ENCODE data around the gene XPR1. TPM values are rescaled to one million over a fixed set of nuclear protein-coding genes. Genes with fewer than 3 reads are reported as not detected.

Gene XPR1
- total and polyA plus RNA-seq, 2 of the 8 experiments (the other 6 are each of a cell fraction or from before 2014, with no cell fraction given): 28.6 to 43.9 TPM

DNA sequence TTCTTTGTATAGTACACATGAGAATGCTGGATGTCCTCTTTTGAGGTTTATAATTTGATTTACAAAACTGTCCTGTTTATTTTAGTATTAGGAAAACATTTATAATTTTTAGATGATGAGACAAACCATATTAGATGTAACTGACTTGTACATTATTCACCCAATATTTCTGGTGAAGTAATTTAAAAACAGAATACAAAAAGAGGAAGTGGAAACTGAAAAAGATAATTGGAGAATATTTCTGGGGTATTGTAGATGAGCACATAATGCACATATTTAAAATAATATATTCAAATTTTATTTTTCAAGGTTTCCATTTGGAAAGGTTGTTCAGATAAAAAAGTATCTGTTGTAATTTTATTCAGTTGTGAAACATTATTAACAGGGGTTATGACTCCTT is 40.7 kb downstream of the XPR1 start:
- H3K79me2 ChIP-seq (ENCODE audit: control insufficient read depth in 1 of 2, insufficient read depth in 2 of 2, low read length in 2 of 2): peaks cover 3 to 54% of the 10 kb centered on the region in 2 experiments; a peak in 3 of 4 replicates
- H3K27ac ChIP-seq (ENCODE audit: low read depth, low read length): no peak overlapping the region
- peaks cover 0 to 3% (median 0%) of the 10 kb centered on the region in 4 experiments; a peak in 2 of 7 replicates for H3K4me1 ChIP-seq (replicated peaks in 1 of 4; ENCODE audit: control insufficient read depth in 3 of 4, insufficient read depth in 4 of 4, low read length in 3 of 4)
- H3K79me1 ChIP-seq (ENCODE audit: low read depth, low read length): no peaks in the 10 kb centered on the region
- FAIRE-seq (no peak), DNase-seq (ENCODE audit: low read depth in 1 of 2, low spot score in 2 of 2) (no peak)
- H3K9me3 ChIP-seq (ENCODE audit: insufficient read depth in 2 of 2, low read depth in 1 of 2, low read length in 1 of 2): peaks cover 0 to 3% of the 10 kb centered on the region in 2 experiments; a peak in 1 of 4 replicates
- H2BK20ac ChIP-seq (ENCODE audit: low read length): no peak overlapping the region
- H3K36me3 ChIP-seq (ENCODE audit: control insufficient read depth in 2 of 4, insufficient read depth in 4 of 4, low read length in 3 of 4): no peaks in the 10 kb centered on the region
- no peak overlapping the region for H3K14ac ChIP-seq (ENCODE audit: insufficient read length)
- no peaks in the 10 kb centered on the region for H3K27me3 ChIP-seq (replicated peaks in 1 of 4; ENCODE audit: control insufficient read depth in 3 of 4, extremely low read depth in 1 of 4, insufficient read depth in 3 of 4, low read length in 3 of 4)
- H3K9ac ChIP-seq (replicated peaks in 1 of 4; ENCODE audit: extremely low read depth in 1 of 4, low read depth in 3 of 4, low read length in 3 of 4): no peak overlapping the region
- CTCF ChIA-PET (ENCODE audit: partially characterized antibody): no interaction called here
- H3K4me2 ChIP-seq (ENCODE audit: insufficient read depth in 1 of 2, low read depth in 2 of 2, low read length in 2 of 2): no peak overlapping the region
- no peak overlapping the region for H2BK12ac ChIP-seq (ENCODE audit: low read depth, low read length)
- H3K56ac ChIP-seq (replicated peaks; ENCODE audit: insufficient read length, low read depth, low read length): no peak overlapping the region
- H4K20me1 ChIP-seq (replicated peaks in 1 of 2; ENCODE audit: control insufficient read depth in 1 of 2, insufficient read depth in 2 of 2, low read length in 2 of 2): peaks cover 0 to 3% of the 10 kb centered on the region in 2 experiments
- H3K23ac ChIP-seq (ENCODE audit: insufficient read length): no peak overlapping the region
- H3K4me3 ChIP-seq (ENCODE audit: extremely low read depth in 1 of 4, insufficient read depth in 2 of 4, low read depth in 3 of 4, low read length in 4 of 4): no peak overlapping the region
- POLR2A ChIA-PET (ENCODE audit: partially characterized antibody): no interaction called here
- H2BK5ac ChIP-seq (ENCODE audit: low read depth, low read length): no peak overlapping the region
- no peak overlapping the region for H2BK120ac ChIP-seq (replicated peaks; ENCODE audit: low read depth, low read length)
- no peak overlapping the region for H2AK5ac ChIP-seq (ENCODE audit: low read depth, low read length)
- H2BK15ac ChIP-seq (ENCODE audit: low read length): no peak overlapping the region
- H3K4ac ChIP-seq (replicated peaks; ENCODE audit: insufficient read length, low read depth, low read length): no peak overlapping the region
- H3K23me2 ChIP-seq (ENCODE audit: low read depth, low read length): no peaks in the 10 kb centered on the region
- no peak overlapping the region for H3K18ac ChIP-seq (ENCODE audit: extremely low read depth, low read length)
- H4K8ac ChIP-seq (ENCODE audit: extremely low read depth, insufficient read depth, low read length): no peak overlapping the region
- H4K91ac ChIP-seq (replicated peaks; ENCODE audit: insufficient read length, low read length): no peak overlapping the region
- H4K5ac ChIP-seq (ENCODE audit: insufficient read length, low read depth, low read length): no peak overlapping the region
- H2AFZ ChIP-seq (ENCODE audit: low read length): no peak overlapping the region
- no peak for TF ChIP-seq TBP (IDR thresholded peaks at IDR 0.05; ENCODE audit: low read depth, low read length)
- TF ChIP-seq, protein P1, sequence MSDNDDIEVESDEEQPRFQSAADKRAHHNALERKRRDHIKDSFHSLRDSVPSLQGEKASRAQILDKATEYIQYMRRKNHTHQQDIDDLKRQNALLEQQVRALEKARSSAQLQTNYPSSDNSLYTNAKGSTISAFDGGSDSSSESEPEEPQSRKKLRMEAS (IDR thresholded peaks at IDR 0.05): no peak
- TF ChIP-seq EGR1 (IDR thresholded peaks at IDR 0.05; ENCODE audit: borderline replicate concordance, low read depth, low read length): no peak
- TF ChIP-seq BRCA1 (IDR thresholded peaks at IDR 0.05; ENCODE audit: low read depth, low read length): no peak
- no peak for TF ChIP-seq SUZ12 (IDR thresholded peaks at IDR 0.05; ENCODE audit: low read length)
- TF ChIP-seq RFX5 (IDR thresholded peaks at IDR 0.05; ENCODE audit: borderline replicate concordance, low read depth, low read length): no peak
- TF ChIP-seq BACH1 (IDR thresholded peaks at IDR 0.05; ENCODE audit: low read length): no peak
- no peak for TF ChIP-seq JUND (IDR thresholded peaks at IDR 0.05; ENCODE audit: low read length)
- TF ChIP-seq EP300 (IDR thresholded peaks at IDR 0.05; ENCODE audit: borderline replicate concordance in 1 of 2, low read depth in 2 of 2, low read length in 2 of 2): no peak
- TF ChIP-seq SP2 (IDR thresholded peaks at IDR 0.05; ENCODE audit: low read length): no peak
- no peak for TF ChIP-seq TEAD4 (IDR thresholded peaks at IDR 0.05; ENCODE audit: low read depth, low read length)
- no peak for TF ChIP-seq POLR2AphosphoS5 (IDR thresholded peaks at IDR 0.05; ENCODE audit: low read depth, low read length)
- TF ChIP-seq HDAC2 (IDR thresholded peaks at IDR 0.05; ENCODE audit: borderline replicate concordance in 1 of 2, low read depth in 2 of 2, low read length in 2 of 2): no peak
- TF ChIP-seq KDM5A (IDR thresholded peaks at IDR 0.05; ENCODE audit: low read length): no peak
- no peak for TF ChIP-seq PHF8 (conservative IDR thresholded peaks at IDR 0.05; ENCODE audit: low read depth, low read length)
- TF ChIP-seq POU5F1 (IDR thresholded peaks at IDR 0.05; ENCODE audit: low read depth, low read length): no peak

All from H1 (cell line).